ENCODE measurements around the gene CHP2.

DNA sequence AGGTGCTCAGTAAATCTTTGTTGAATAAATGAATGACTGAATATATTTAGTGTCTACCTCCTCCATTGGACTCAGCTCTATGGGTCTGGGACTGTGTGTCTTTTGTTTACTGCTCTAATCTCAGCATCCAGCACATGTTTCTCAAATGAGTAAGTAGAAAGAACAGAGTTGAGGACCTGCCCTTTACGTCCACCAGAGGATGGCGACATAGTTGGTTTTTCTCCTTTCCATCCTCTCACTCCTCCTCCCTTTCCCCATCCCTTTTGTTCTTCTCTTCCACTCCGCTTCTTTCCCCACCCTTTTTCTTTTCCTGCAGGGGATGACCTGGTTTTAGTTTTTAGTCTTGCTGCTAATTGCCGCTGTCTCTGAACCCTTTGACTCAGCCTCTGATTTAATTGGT lies 12.1 kb upstream of the CHP2 start:
- TF ChIP-seq EZH2 (IDR thresholded peaks at IDR 0.05; ENCODE audit: borderline replicate concordance) (no peak), EZH2phosphoT487 (IDR thresholded peaks at IDR 0.05; ENCODE audit: low read depth, severe bottlenecking, unreplicated experiment) (no peak)
- TF ChIP-seq, protein P1, sequence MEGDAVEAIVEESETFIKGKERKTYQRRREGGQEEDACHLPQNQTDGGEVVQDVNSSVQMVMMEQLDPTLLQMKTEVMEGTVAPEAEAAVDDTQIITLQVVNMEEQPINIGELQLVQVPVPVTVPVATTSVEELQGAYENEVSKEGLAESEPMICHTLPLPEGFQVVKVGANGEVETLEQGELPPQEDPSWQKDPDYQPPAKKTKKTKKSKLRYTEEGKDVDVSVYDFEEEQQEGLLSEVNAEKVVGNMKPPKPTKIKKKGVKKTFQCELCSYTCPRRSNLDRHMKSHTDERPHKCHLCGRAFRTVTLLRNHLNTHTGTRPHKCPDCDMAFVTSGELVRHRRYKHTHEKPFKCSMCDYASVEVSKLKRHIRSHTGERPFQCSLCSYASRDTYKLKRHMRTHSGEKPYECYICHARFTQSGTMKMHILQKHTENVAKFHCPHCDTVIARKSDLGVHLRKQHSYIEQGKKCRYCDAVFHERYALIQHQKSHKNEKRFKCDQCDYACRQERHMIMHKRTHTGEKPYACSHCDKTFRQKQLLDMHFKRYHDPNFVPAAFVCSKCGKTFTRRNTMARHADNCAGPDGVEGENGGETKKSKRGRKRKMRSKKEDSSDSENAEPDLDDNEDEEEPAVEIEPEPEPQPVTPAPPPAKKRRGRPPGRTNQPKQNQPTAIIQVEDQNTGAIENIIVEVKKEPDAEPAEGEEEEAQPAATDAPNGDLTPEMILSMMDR (IDR thresholded peaks at IDR 0.05; ENCODE audit: poor library complexity) = no peak

Measured in hepatocyte (in vitro differentiated cells).